Measurements from ENCODE around the gene TTLL10. TPM values are rescaled to one million over a fixed set of nuclear protein-coding genes. Genes with fewer than 3 reads are reported as not detected.

TTLL10 gene
- total RNA-seq, 1 donor: not detected

DNA sequence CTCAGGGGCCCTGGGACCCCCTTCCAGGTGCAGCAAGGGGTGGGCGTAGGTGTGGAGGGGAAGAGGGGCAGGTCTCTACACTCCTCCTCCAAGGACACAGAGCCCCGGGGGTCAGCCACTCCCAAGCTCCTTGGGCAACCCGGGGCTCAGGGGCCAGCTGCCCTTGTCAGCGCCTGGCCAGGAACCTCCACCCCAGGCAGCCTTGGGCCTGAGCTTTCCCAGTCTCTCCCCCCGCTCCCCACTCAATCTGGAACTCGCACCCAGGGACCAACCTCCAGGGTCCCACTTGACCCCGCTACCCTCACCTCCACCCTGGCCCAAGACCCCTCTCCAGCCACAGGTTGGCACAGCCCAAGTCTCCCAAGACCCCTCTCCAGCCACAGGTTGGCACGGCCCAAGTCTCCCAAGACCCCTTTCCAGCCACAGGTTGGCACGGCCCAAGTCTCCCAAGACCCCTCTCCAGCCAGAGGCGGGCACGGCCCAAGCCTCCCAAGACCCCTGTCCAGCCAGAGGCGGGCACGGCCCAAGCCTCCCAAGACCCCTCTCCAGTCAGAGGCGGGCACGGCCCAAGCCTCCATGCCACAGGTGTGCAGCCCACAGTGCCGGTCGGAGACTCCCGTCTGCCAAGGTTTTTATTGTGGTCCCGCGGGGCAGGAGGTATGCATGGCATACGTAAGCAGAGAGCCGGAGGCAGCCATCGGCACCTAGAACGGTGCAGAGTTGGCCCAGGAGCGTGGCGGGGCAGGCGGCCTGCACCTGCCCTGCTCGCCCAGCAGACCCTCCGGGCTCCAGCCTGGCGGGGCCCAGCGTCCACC lies 37.3 kb downstream of the TTLL10 start:
- H3K4me3 ChIP-seq (ENCODE audit: low read depth, low read length): no peak overlapping the region
- TF ChIP-seq, protein P1, sequence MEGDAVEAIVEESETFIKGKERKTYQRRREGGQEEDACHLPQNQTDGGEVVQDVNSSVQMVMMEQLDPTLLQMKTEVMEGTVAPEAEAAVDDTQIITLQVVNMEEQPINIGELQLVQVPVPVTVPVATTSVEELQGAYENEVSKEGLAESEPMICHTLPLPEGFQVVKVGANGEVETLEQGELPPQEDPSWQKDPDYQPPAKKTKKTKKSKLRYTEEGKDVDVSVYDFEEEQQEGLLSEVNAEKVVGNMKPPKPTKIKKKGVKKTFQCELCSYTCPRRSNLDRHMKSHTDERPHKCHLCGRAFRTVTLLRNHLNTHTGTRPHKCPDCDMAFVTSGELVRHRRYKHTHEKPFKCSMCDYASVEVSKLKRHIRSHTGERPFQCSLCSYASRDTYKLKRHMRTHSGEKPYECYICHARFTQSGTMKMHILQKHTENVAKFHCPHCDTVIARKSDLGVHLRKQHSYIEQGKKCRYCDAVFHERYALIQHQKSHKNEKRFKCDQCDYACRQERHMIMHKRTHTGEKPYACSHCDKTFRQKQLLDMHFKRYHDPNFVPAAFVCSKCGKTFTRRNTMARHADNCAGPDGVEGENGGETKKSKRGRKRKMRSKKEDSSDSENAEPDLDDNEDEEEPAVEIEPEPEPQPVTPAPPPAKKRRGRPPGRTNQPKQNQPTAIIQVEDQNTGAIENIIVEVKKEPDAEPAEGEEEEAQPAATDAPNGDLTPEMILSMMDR (IDR thresholded peaks at IDR 0.05; ENCODE audit: insufficient read depth, low read depth, low read length): no peak
- no peak for DNase-seq (ENCODE audit: low read depth)

DNA sequence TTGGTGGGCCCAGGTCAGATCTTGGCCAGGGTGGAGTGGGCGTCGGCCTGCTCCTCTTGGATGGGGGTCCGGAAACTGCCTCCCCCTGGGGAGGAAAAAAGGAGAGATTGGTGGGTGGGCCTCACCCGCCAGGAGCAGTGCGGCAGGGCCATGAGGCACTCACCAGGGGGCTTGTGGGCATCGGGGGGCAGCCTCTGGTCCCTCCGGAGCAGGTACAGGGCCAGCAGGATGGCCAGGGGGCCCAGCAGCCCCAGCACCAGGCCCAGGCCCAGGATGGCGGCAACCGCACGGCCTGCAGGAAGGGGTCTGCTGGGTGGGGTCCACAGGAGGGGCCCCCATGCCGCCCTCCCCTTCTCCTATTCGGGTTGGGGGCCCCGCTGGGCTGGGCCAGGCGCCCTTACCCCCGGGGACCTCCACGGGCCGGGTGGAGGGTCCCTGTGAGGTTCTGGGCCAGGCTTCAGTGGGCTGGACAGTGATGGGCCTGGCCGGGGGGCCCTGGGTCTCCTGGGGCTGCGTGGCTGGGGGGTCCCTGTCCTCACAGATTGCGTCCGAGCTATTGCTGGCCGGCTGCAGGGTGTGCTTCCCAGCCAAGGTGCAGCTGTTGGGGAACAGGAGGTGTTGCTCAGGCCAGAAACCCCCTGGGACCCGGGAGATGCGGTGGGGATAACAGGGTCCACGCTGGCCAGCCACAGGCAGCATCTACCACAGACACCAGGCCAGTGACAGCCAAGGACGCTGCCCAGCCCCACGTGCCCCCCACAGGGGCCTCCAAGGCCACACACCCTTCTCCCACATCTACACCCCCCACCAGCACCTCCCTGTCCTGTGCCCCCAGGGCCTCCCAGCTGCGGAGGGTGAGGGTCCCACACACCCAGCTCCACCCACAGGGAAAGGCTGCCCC lies 38.1 kb downstream of the TTLL10 start:
- DNase-seq (ENCODE audit: low read depth): no peak
- no peak overlapping the region for H3K4me3 ChIP-seq (ENCODE audit: low read depth, low read length)
- TF ChIP-seq, protein P1 (IDR thresholded peaks at IDR 0.05; ENCODE audit: insufficient read depth, low read depth, low read length): no peak

DNA sequence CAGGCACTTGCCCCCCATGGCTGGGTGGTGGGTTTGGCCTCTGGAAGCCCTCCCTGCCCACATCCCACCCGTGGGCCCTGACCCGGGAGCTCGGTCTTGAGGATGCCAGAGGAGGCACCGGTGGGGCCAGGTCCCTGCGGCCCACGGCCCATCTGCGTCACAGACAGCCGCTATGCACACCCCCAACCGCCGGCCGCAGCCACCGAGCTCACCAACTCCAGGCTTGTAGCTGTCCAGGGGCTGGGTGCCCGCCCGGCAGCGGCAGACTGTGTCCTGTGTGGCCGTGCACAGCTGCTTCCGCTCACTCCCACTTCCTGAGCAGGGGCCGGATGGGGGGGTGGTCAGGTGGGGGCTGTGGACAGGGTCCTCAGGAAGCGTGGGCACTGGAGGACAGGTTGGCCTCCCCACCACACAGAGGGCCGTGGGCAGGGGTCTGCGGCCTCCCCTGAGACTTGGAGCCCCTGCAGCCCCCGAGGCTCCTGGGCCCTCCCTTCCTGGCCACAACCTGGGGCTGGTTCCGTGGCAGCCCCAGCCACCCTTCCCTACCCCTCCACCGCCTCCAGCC lies 39.2 kb downstream of the TTLL10 start:
- DNase-seq (ENCODE audit: low read depth): peak; percentile 17
- TF ChIP-seq, protein P1 (IDR thresholded peaks at IDR 0.05; ENCODE audit: insufficient read depth, low read depth, low read length): no peak
- H3K4me3 ChIP-seq (ENCODE audit: low read depth, low read length): no peak overlapping the region

DNA sequence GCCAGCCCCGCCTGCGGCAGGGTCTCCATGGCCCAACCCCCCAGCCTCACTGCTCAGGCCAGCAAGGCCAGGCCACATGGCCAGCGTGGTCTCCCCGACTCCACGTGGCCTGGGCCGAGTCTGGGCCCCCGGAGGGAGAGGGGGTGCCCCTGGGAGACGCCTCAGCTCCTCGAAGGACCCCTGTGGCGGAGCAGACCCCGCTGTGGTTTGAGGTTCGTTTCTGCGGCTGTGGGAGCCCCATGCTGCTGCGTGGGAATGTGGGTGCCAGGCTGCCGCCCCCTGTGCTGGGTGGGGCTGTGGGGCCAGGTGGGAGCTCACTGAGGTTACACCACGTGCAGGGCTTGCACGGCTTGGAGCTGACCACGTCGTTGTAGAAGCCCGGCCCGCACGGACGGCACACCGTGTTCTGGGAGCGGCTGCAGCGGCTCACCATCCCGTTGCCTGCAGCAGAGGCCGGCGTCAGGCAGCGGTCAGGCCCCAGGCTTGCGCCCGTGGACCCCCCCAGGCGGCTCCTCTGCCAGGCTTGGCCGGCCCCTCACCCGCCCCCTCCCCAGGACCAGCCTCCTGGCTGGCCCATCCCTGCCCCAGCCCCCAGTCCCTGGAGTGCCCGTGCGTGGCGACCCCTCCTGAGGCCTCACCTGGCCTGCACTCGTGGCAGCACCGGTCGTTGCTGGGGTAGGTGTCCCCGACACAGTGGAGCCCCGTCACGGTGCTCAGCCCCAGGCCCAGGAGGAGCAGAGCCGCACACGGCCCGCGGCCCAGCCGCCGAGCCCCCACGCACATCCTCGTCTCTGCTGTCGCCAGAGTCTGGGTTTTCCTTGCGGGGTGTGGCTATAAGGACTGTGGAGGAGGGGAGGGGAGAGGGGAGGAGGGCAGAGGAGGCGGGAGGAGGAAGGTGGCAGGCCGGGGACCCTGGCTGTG lies 39.9 kb downstream of the TTLL10 start, which contains the start of gene TNFRSF4:
TSS of gene TNFRSF4 (minus strand) at position 809 of the 921 bp plus-strand sequence. CDS start at position 783, 26 bp downstream.
- no peak for DNase-seq (ENCODE audit: low read depth)
- TF ChIP-seq, protein P1 (IDR thresholded peaks at IDR 0.05; ENCODE audit: insufficient read depth, low read depth, low read length): no peak
- H3K4me3 ChIP-seq (ENCODE audit: low read depth, low read length): no peak within 1 kb of the TSS

DNA sequence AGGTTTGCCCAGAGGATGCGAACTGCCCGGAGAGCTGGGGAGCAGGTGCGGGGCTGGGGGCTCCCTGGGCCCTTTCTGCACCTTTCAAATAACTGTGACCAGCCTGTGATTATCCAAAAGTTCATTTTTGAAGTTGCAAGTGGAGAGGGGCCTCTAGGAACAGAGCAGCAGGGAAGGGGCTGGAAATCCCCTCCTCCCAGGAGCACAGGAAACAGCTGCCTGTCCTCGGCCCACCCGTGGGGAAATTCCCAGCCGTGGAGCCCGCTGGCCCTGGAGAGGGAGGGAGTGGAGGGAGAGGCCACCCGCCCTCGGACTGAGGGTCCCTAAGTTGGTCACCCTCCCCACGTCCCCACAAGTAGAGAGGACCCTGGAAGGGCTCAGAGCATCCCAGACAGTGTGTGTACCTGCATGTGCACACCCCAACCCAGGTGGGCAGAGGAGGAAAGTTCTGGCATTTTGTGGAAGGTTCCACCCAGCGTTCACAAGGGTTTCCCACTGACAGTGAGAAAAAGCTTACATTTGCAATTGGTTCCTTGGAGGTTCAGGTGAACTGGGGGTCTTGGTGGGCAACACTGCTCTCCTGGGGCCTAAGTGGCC lies 41.5 kb downstream of the TTLL10 start:
- TF ChIP-seq, protein P1 (IDR thresholded peaks at IDR 0.05; ENCODE audit: insufficient read depth, low read depth, low read length): no peak
- DNase-seq (ENCODE audit: low read depth): no peak
- H3K4me3 ChIP-seq (ENCODE audit: low read depth, low read length): no peak overlapping the region

Measured in fibroblast of villous mesenchyme (primary cell).